SK-N-SH (cell line): ENCODE measurements around the gene BEST3. TPM values are rescaled to one million over a fixed set of nuclear protein-coding genes. Genes with fewer than 3 reads are reported as not detected.

Experiments
- CTCF ChIA-PET: fragments of 300-600, 350-600 bp; formaldehyde crosslinking; extraction: SDS; loops from one replicate; lab custom pipeline; 2021; lab: Yijun Ruan, JAX
- POLR2A ChIA-PET: fragments of 350-600 bp; sonication (Branson Sonifier 250); formaldehyde crosslinking; extraction: SDS; loops from one replicate; lab custom pipeline; 2020; ENCODE audit warnings: antibody characterized with exemption, inconsistent platforms; lab: Yijun Ruan, JAX
- DNase-seq: peaks from one replicate; pipeline ENCODE4 v3.0.0; 2012
- H2AFZ ChIP-seq: fragments of 200-600 bp; sonication (generic); 2 replicates; pipeline ENCODE4 v1.8.1; 2016; ENCODE audit warnings: antibody characterized with exemption, mild to moderate bottlenecking, low read depth
- H3F3A ChIP-seq: fragments of 200-600 bp; sonication (generic); replicated peaks from 2 replicates; pipeline ENCODE3; 2016; ENCODE audit warnings: antibody characterized with exemption, mild to moderate bottlenecking; ENCODE audit not compliant: insufficient read depth
- H3K27ac ChIP-seq, 2 experiments: fragments of 200-500 bp in 1 of 2; fragments of 200-600 bp in 1 of 2; sonication (Bioruptor generic) in 1 of 2; sonication (generic), shearing (Covaris generic) in 1 of 2; 2 replicates each; pipeline versions ENCODE4 v1.5.1 to v1.6.1; 2014 to 2016; ENCODE audit warnings: low read depth in 2 of 2, inconsistent platforms in 1 of 2, low read length in 1 of 2, mild to moderate bottlenecking in 1 of 2, mixed read lengths in 1 of 2
- H3K27me3 ChIP-seq: fragments of 200-600 bp; sonication (generic), shearing (Covaris generic); 2 replicates; pipeline ENCODE4 v1.6.1; 2016; ENCODE audit warnings: mixed run types; ENCODE audit not compliant: insufficient read depth
- H3K36me3 ChIP-seq, 2 experiments: fragments of 200-500 bp in 1 of 2; fragments of 200-600 bp in 1 of 2; sonication (Bioruptor generic) in 1 of 2; sonication (generic) in 1 of 2; replicated peaks in 1 of 2; 2 replicates each; pipeline versions ENCODE3 to v1.5.1; 2014 to 2016; ENCODE audit warnings: low read length in 1 of 2, mild to moderate bottlenecking in 1 of 2; ENCODE audit not compliant: insufficient read depth in 2 of 2, control insufficient read depth in 1 of 2
- H3K4me1 ChIP-seq, 2 experiments: fragments of 200-500 bp in 1 of 2; fragments of 200-600 bp in 1 of 2; sonication (Bioruptor generic) in 1 of 2; sonication (generic), shearing (Covaris generic) in 1 of 2; 2 replicates each; pipeline versions ENCODE4 v1.5.1 to v1.6.1; 2014 to 2016; ENCODE audit warnings: low read depth in 1 of 2, low read length in 1 of 2, mixed run types in 1 of 2; ENCODE audit not compliant: insufficient read depth in 2 of 2, control insufficient read depth in 1 of 2
- H3K4me2 ChIP-seq: fragments of 200-600 bp; sonication (generic), shearing (Covaris generic); 2 replicates; pipeline ENCODE4 v1.6.1; 2017; ENCODE audit warnings: mixed run types
- H3K4me3 ChIP-seq, 2 experiments: fragments of 200-500 bp in 1 of 2; fragments of 200-600 bp in 1 of 2; sonication (Bioruptor generic) in 1 of 2; sonication (generic), shearing (Covaris generic) in 1 of 2; 2 replicates each; pipeline versions ENCODE4 v1.5.1 to v1.8.1; 2014 to 2016; ENCODE audit warnings: low read depth in 2 of 2, inconsistent platforms in 1 of 2, low read length in 1 of 2, mild to moderate bottlenecking in 1 of 2, mixed read lengths in 1 of 2, moderate library complexity in 1 of 2
- H3K79me2 ChIP-seq: fragments of 200-600 bp; sonication (generic); 2 replicates; pipeline ENCODE4 v1.8.1; 2017; ENCODE audit warnings: mild to moderate bottlenecking; ENCODE audit not compliant: insufficient read depth
- H3K9ac ChIP-seq: fragments of 200-600 bp; sonication (generic); 2 replicates; pipeline ENCODE4 v1.6.1; 2017; ENCODE audit warnings: mixed run types
- H3K9me2 ChIP-seq: fragments of 200-600 bp; sonication (generic); 2 replicates; pipeline ENCODE4 v1.6.1; 2017; ENCODE audit warnings: mixed run types
- H3K9me3 ChIP-seq: fragments of 200-600 bp; sonication (generic); 2 replicates; pipeline ENCODE4 v1.6.1; 2017; ENCODE audit warnings: mixed run types, mild to moderate bottlenecking, moderate library complexity
- H4K20me1 ChIP-seq: fragments of 200-600 bp; sonication (generic); 2 replicates; pipeline ENCODE4 v1.6.1; 2017; ENCODE audit warnings: mild to moderate bottlenecking, mixed run types; ENCODE audit not compliant: insufficient read depth
- CHD2 ChIP-seq: fragments of 150-350 bp; IDR thresholded peaks from 2 replicates; pipeline ENCODE4 v1.6.1; 2018; ENCODE audit warnings: low read length; ENCODE audit not compliant: partially characterized antibody
- CTCF ChIP-seq: fragments of 200-600 bp; sonication (generic); IDR thresholded peaks from 2 replicates; pipeline ENCODE4 v1.6.1; 2017; ENCODE audit warnings: antibody characterized with exemption, mild to moderate bottlenecking, moderate library complexity
- ELF1 ChIP-seq: IDR thresholded peaks from 2 replicates; pipeline ENCODE4 v1.4.0; 2012
- FOXJ3 ChIP-seq: sonication (generic); formaldehyde crosslinking; IDR thresholded peaks from 2 replicates; pipeline ENCODE4 v1.5.1; 2020; ENCODE audit warnings: mild to moderate bottlenecking, missing genetic modification reagents
- GABPA ChIP-seq: IDR thresholded peaks from 2 replicates; pipeline ENCODE4 v1.4.0; 2012; ENCODE audit warnings: low read depth, mild to moderate bottlenecking
- GATA2 ChIP-seq: sonication (generic); formaldehyde crosslinking; IDR thresholded peaks from 2 replicates; pipeline ENCODE4 v1.5.0; 2020; ENCODE audit warnings: mild to moderate bottlenecking, missing genetic modification reagents
- JUND ChIP-seq: IDR thresholded peaks from 2 replicates; pipeline ENCODE4 v1.4.0; 2012
- MAX ChIP-seq: IDR thresholded peaks from 2 replicates; pipeline ENCODE4 v1.4.0; 2012; ENCODE audit warnings: low read depth
- MEF2A ChIP-seq: IDR thresholded peaks from 2 replicates; pipeline ENCODE4 v1.4.0; 2012; ENCODE audit warnings: low read depth, borderline replicate concordance
- MXI1 ChIP-seq: IDR thresholded peaks from 2 replicates; pipeline ENCODE4 v1.6.1; 2012; ENCODE audit warnings: mild to moderate bottlenecking, low read depth, low read length, improper control_type of control experiment
- NFIC ChIP-seq: IDR thresholded peaks from 2 replicates; pipeline ENCODE4 v1.4.0; 2012; ENCODE audit warnings: borderline replicate concordance
- PBX3 ChIP-seq: IDR thresholded peaks from 2 replicates; pipeline ENCODE4; 2012
- POLR2AphosphoS5 ChIP-seq: IDR thresholded peaks from 2 replicates; pipeline ENCODE4 v1.6.1; 2012; ENCODE audit warnings: low read depth, low read length
- RAD21 ChIP-seq: IDR thresholded peaks from 2 replicates; pipeline ENCODE4 v1.6.1; 2012; ENCODE audit warnings: mild to moderate bottlenecking, low read length
- RCOR1 ChIP-seq: fragments of 150-350 bp; IDR thresholded peaks from 2 replicates; pipeline ENCODE4 v1.6.1; 2017; ENCODE audit warnings: antibody characterized with exemption, low read length
- SMC3 ChIP-seq: IDR thresholded peaks from 2 replicates; pipeline ENCODE4 v1.6.1; 2012; ENCODE audit warnings: low read depth, low read length, improper control_type of control experiment
- TAF1 ChIP-seq: IDR thresholded peaks from 2 replicates; pipeline ENCODE4 v1.6.1; 2012; ENCODE audit warnings: low read depth, mild to moderate bottlenecking, low read length, moderate library complexity, borderline replicate concordance
- TCF12 ChIP-seq: IDR thresholded peaks from 2 replicates; pipeline ENCODE4 v1.4.0; 2012
- USF2 ChIP-seq: fragments of 150-350 bp; IDR thresholded peaks from 2 replicates; pipeline ENCODE4 v1.6.1; 2017; ENCODE audit warnings: antibody characterized with exemption, low read length, low read depth, borderline replicate concordance
- WGBS: methylation state at CpG from one replicate; pipeline ENCODE4 v1.1.6; 2017; ENCODE audit warnings: low lambda C conversion rate; 5-methylcytosine and 5-hydroxymethylcytosine counted together
- polyA plus RNA-seq, 3 experiments: library from polyadenylated mRNA; depleted of rRNA; stranded (reverse); fragments of >200 nt; gene quantifications; 2 replicates each; pipeline ENCODE4 v1.2.3, GENCODE V29; 2012

Gene BEST3
- polyA plus RNA-seq, 1 of the 3 experiments (the other 2 are of a cell fraction) = 0.48 TPM

DNA sequence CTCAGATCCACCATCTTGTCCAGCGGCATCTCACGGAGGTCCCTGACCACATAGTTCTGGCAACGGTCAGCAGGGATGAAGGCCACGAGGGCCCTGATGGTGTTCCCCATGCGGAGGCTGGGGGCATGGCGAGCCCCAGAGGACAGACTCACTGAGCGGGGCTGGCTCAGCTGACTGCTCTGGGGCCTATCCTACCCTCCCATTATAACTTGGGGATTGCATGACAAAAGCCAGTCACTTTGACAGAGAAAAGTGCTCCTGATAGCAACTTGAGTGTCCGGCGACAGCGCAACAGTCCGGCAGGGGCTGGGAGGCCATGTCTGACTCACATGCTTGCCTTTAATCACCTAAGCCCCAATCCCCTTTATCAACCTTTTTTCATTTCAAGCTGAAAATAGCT lies 88.4 kb downstream of the BEST3 start, which contains the start of gene LRRC10:
Gene LRRC10 (minus strand): TSS at position 179 of the 400 bp plus-strand sequence. CDS start 69 bp downstream, at position 110.
- no peak within 1 kb of the TSS for H3K9ac ChIP-seq
- no peak for TF ChIP-seq NFIC
- no peak for TF ChIP-seq FOXJ3 (CRISPR knock-in tag)
- TF ChIP-seq MAX = no peak
- TF ChIP-seq USF2 = no peak
- no peak for TF ChIP-seq RCOR1
- no peak for TF ChIP-seq MEF2A
- TF ChIP-seq GABPA = no peak
- TF ChIP-seq CHD2 = no peak
- TF ChIP-seq PBX3 = no peak
- TF ChIP-seq JUND = no peak
- TF ChIP-seq MXI1 = no peak
- TF ChIP-seq GATA2 = no peak
- no peak for TF ChIP-seq TCF12
- no peak for TF ChIP-seq RAD21
- no peak for TF ChIP-seq ELF1
- TF ChIP-seq SMC3 = no peak
- no peak for TF ChIP-seq POLR2AphosphoS5
- no peak for TF ChIP-seq CTCF
- no peak for TF ChIP-seq TAF1
- H3K36me3 ChIP-seq = no peaks in the 10 kb centered on the region
- no peak within 1 kb of the TSS for H3K27ac ChIP-seq
- DNase-seq = no peak
- no peaks in the 10 kb centered on the region for H3K79me2 ChIP-seq
- no peak within 1 kb of the TSS for H3K4me3 ChIP-seq
- H3F3A ChIP-seq = no peaks in the 10 kb centered on the region
- POLR2A ChIA-PET = no interaction called here
- H2AFZ ChIP-seq = no peak within 1 kb of the TSS
- no peaks in the 10 kb centered on the region for H3K9me2 ChIP-seq
- CTCF ChIA-PET = interaction anchor here (1.2 to 2.0 kb wide), 3 partner anchors 9 to 140 kb away, joined by 3 to 10 read pairs (median 6); partner anchors contain the start of gene FRS2
- 89% methylated on average over 9 of the region's 11 CpGs for whole genome bisulfite sequencing
- H3K4me1 ChIP-seq = no peaks in the 10 kb centered on the region
- H3K9me3 ChIP-seq = no peaks in the 10 kb centered on the region
- H3K27me3 ChIP-seq = no peaks in the 10 kb centered on the region
- no peaks in the 10 kb centered on the region for H4K20me1 ChIP-seq
- H3K4me2 ChIP-seq = no peak within 1 kb of the TSS
